NK-92 (cell line): ENCODE measurements around the gene YPEL2.

Experiments used
- DNase-seq: peaks from one replicate; lab custom pipeline; 2025; ENCODE audit not compliant: unreplicated experiment; lab: John Stamatoyannopoulos, UW

YPEL2 gene

GRCh38 chr17:59330053-59330942 lies 1.2 kb upstream of the YPEL2 start:
- no peak for DNase-seq

- no peak for DNase-seq
Observed at GRCh38 chr17:59331929-59332748, 684 bp downstream of the YPEL2 start.

- no peak for DNase-seq
Observed at GRCh38 chr17:59332749-59333377, 1.4 kb downstream of the YPEL2 start.

GRCh38 chr17:59333836-59334235 lies 2.4 kb downstream of the YPEL2 start:
- DNase-seq, result no peak

GRCh38 chr17:59335685-59336084 lies 4.2 kb downstream of the YPEL2 start:
- DNase-seq, result no peak

- no peak for DNase-seq
Observed at GRCh38 chr17:59337741-59338299, 6.4 kb downstream of the YPEL2 start.

- DNase-seq, result no peak
Observed at GRCh38 chr17:59338498-59338897, 7.0 kb downstream of the YPEL2 start.

- no peak for DNase-seq
Observed at GRCh38 chr17:59341922-59342321, 10.5 kb downstream of the YPEL2 start.

- no peak for DNase-seq
Observed at GRCh38 chr17:59342681-59343131, 11.3 kb downstream of the YPEL2 start.

- DNase-seq, result no peak
Observed at GRCh38 chr17:59345476-59345875, 14.0 kb downstream of the YPEL2 start.

- DNase-seq, result no peak
Observed at GRCh38 chr17:59346341-59346740, 14.9 kb downstream of the YPEL2 start.

GRCh38 chr17:59346876-59347407 lies 15.5 kb downstream of the YPEL2 start:
- no peak for DNase-seq

GRCh38 chr17:59347975-59348391 lies 16.5 kb downstream of the YPEL2 start:
- DNase-seq, result no peak

GRCh38 chr17:59349178-59349577 lies 17.7 kb downstream of the YPEL2 start:
- DNase-seq, result no peak

GRCh38 chr17:59353106-59353854 lies 21.8 kb downstream of the YPEL2 start:
- DNase-seq, result no peak

- DNase-seq, result no peak
Observed at GRCh38 chr17:59353936-59354755, 22.7 kb downstream of the YPEL2 start.

GRCh38 chr17:59355030-59355701 lies 23.7 kb downstream of the YPEL2 start:
- no peak for DNase-seq

GRCh38 chr17:59355702-59356325 lies 24.4 kb downstream of the YPEL2 start:
- no peak for DNase-seq
